IPS-NIHi7 (cell line): Measurements from ENCODE around the gene LINC00237.

ENCODE experiments used
- DNase-seq: peaks from one replicate; pipeline ENCODE4 v3.0.0; 2012; ENCODE audit warnings: mixed read lengths; ENCODE audit errors: extremely low spot score

The LINC00237 gene

DNA sequence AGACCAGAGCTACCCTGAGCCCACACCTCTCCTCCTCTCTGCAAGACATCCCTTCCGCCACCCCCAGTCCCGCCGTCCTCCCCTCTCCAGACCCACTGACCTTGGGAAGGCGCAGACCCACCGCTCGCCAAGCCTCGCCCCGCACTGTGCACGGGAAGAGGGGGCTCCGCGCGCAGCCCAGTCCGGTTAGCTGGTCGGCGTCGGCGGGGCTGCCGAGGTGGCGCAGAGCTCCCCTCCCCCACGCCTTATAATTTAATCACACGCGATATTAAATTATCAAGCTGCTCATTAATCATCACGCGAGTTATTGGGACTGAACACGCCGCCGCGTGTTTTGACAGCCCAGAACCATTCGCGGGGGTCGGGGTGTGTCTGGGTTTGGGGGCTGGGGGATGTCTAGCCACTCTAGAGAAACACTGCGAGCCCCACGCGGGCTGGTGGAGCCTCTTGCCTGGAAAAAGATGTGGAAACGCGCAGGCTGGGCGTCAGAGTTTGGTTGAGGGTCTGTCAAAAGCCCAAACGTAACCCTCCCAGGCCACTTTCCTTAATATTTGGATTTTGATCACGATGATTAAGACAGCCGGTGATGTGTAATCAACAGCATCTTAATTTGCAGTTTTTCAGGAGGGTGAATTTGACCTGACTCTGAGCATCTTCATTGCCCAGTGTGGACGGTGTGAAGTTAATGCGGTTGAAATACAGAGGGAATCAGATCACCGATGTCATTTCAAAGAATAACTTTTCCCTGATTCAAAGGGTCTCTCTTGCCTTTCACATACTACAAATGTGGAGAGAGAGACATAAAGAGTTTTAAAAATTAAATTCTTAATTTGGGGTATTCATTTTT, at the start of gene LINC00237:
Gene LINC00237 (minus strand): TSS at position 188 of the 847 bp plus-strand sequence.
- DNase-seq = no peak

DNA sequence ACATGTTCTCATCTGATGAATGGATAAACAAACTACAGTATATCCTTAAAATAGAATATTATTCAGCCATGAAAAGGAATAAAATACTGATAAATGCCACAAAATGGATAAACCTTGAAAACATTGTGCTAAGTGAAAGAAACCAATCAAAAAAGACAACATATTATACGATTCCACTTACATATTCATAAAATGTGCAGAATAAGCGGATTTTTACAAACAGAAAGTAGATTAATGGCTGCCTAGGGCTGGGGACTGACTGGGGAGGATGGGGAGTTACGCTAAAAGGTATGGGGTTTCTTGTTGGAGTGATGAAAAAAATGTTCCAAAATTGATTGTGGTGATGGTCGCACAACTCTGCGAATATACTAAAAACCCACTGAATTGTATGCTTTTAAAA, 49.1 kb upstream of the LINC00237 start:
- DNase-seq = no peak

DNA sequence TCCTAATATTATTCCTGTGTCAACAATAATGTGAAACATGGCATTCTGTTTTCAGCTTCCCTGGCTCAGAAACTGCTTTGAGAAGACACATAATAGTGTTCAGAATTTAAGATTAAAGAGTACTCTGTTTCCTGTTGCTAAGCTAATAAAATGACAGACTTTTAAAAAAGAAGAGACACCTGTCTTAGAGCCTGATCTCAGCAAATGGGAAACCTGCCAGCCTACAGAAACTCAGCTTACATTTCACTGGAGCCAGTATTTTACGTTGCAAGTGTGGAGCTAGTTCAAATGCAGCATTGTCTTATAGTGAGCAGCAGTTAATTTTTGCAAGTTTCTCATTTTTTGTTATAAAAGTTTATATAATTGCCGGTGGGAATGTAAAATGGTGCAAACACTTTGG, 48.5 kb upstream of the LINC00237 start:
- DNase-seq = no peak

DNA sequence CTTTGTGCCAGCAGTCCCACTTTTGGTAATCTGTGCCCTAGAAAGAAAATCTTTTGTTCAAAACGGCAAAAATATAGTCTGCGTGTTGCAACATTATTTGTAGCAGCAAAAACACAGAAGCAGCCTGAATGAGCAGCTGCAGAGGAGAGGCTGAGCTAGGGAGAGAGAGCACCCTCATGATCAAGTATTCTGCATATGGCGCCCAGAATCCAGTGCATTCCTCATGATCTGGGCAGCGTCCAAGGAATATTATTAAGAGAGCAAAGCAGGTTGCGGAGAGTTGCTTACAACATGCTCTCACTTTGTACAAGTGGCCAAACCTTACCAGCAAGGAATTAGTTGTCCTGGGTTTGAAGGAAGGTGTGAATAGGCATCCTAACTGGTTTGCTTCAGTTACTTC, 45.6 kb upstream of the LINC00237 start:
- no peak for DNase-seq

DNA sequence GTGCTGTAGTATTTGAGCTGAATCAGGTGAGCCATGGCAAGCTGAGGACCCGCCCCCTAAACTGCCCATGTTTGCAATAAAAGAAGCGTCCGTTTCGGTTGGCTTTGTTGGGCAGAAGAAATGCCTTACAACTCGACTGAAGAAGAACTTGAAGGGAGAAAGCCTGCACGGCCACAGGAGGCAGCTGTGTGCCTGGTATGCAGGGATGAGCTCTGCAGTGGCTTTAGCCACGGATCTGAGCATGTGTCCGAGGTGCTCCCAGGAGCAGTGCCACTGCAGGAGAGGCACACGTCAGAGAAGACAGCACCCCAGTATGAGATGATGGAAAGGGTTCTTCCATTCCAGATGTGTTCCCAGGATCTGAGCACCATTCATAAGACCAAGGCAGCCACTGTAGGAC, 43.2 kb upstream of the LINC00237 start:
- DNase-seq = peak; percentile 16

DNA sequence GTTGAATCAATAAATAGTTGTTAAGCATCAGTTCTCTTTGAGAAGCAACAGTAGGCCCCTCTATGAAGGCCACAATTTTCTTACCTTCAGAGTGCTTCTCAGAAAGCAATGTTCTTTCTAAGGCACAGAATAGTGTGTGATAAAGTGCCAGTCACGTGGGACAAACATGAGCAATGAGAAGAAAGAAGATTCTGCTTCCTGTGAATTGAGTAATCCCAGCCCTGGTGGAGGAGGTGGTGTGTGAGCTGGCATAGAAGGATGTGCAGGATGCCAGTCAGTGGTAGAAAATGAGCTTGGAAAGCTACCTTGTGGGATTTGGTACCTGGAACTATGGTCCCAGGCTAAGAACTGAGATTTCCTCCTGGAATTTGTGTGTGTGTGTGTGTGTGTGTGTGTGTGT, 41.4 kb upstream of the LINC00237 start:
- DNase-seq = no peak

DNA sequence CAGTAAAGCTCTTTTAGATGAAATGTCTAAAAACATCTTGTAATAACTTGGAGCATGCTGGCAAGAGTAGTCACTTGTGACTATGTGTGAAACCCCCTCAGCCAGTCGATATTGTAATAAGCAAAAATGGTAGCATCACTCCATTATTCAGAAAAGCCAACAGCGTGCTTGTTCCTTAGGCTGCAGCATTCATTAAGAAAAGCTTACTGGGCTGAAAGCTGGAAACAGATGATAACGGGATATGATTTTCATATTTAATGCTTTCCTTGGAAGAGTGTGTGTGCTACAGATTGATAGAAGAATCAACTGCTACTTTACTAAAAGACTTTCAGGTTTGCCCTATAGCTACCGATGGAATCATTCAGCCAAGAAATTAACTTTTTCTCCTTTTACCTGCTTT, 40.1 kb upstream of the LINC00237 start:
- no peak for DNase-seq

DNA sequence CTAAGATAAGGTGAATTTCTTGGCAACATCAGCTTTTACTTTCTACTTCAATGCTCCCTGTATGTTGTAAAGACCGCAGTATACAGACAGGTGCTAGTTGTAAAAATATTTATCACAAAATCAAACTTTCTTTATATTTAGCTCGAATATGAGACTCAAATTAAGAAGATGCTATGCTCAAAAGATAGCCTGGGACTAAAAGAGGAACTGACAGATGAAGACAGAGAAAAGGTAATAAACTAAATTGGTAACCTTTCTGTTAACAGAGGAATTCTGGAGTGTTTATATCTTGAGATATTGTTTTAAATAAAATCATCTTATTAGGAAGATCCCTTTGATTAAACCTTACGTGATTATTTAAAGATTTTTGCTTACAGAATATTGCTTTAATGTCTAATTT, 39.3 kb upstream of the LINC00237 start:
- DNase-seq = no peak

DNA sequence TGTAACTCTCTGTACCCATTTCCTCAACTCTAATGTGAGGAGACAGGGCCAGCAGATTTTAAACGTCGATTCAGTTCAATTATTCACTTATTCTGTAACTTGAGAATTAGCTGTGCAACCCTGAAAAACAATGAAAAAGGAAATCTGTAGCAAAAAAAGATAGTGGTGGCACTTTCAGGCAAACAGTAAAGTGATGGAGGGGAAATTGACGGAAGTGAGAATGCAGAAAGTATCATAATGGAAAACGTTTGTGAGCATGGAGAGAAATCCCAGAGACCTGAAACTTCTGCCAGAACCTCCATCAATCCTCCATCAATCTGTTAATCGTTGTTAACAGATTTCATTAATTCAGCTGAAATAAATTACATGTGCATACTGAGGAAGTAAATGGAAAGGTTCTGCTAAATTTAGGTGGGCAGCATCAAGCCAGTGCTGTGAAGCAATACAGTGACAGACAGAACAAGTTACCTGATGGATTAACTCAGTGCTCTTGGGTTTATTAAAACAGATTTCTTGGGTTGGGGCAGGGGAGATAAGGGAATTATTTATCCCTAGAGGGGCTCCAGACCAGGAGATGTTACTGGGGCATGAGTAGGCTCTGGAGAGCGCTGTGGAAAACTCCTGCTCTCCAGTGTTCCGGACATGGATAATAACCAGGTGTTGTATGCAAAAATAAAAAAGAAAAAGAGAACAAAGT, 37.2 kb upstream of the LINC00237 start:
- DNase-seq = no peak

DNA sequence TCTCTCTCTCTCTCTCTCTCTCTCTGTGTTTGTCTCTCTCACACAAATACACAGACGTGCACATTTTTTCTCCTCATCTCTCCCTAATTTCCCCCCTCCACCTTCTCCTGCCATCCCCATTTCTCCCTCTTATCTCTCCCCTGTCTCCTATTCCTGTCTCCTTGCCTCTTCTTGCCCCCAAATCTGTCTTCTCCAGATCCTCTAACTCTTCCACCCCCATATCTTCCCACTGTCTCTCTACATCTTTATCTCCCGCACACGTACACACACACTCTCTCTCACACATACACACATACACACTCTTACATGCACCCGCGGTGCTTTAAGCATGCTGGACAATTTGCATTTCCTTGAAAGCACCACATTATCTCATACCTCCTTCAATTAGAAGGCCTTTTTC, 35.7 kb upstream of the LINC00237 start:
- no peak for DNase-seq

DNA sequence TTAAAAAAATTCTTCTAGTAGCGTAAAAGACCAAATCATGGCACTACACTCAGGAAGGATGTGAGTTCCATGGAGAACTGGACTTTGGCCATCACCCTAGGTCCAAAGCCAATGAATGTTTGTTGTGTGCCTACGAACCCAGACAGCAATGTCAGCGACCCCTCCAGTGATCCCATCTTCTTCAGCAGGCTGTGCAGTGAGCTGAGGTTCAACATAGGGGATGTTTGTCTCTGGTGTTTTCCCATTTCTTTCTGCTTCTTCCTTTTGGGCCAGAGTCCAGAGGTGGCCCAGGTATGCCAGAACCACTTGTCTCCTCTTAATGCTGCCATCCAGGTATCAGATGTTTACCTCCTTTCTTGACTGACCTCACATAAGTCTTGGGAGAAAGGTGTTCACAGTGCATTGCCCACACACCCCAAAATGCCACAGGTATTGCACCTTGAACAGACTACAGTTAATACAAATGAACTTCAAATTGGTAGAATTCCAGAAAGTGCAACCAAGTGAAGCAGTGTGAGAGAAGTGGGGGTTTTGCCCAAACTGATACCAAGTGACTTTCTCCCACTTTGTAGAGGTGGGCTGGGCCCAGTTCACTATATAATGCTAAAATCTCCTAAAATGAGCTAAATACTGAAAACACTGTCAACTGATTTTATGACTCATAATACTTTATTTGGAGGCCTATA, 33.9 kb upstream of the LINC00237 start:
- DNase-seq = no peak

DNA sequence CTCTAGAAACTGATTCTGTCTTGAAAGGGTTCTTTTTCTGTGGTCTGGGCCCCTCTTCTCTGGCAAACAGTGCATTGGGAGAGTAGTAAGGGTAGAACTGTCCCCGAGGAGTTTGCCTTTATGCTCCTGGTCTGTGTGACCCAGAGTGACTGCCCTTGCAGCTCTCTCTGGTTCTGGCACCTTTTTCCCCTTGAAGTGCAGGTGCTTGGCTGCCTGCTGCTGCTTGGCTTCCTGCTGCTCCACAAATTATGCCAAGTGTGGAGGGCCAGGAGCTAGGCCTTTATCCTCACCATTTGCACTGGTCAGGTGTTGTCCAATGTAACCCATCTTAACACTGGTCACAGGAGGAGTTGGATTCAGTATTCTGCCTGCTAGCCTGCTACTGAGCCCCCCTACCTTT, 30.9 kb upstream of the LINC00237 start:
- DNase-seq = no peak

DNA sequence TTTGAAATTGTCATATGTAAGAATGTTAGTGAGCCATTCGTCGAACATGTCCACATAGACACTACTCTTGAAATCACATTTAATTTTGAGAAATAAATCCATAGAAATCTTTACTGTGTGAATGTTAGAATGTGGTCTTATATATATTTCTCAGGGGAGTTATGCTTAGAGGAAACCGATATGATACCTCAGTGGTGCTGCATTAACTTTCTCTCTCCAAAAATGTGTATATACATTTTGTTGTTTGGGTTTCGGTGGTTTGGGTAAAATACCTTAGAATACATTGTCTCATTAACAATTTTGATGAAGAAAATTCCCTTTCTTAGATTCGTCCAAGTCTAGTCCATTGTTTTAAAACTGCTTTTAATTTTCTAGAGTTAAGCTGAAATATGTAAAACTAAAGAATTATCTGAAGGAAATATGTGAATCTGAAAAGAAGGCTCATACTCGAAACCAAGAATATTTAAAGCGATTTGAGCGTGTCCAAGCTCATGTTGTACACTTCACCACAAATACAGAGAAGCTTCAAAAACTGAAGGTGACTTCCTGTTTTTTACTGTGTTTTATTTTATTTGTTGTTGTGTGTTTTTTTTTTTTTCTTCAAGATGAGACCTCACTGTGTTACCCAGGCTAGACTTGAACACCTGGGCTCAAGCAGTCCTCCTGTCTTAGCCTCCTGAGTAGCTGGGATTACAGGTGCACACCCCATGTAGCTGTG, 30.0 kb upstream of the LINC00237 start:
- DNase-seq = no peak

DNA sequence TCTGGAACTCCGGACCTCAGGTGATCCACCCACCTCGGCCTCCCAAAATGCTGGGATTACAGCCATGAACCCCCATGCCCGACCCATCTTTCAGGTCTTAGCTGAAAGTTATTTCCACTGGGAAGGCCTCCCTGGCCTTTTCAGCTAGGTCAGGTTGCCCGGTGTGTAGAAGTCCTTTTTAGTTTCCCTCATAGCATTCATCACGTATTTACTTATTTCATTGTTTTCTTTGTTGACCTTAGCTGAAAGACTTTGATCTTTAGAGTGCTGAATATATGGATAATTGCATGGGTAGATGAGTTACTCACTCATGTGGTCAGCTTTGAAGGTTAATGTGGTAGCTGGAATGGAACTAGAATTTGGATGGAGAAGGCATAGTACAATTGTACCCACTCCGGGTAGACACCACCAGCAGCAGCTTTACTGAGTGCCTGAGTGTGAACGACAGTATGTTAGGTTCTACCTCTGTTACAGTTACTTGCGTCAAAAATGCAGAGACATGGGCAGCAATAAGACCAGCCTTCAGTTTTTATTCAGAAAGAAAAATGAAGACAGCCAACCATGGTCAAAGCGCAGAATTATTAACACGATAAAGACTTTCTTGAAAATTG, 28.8 kb upstream of the LINC00237 start:
- no peak for DNase-seq

DNA sequence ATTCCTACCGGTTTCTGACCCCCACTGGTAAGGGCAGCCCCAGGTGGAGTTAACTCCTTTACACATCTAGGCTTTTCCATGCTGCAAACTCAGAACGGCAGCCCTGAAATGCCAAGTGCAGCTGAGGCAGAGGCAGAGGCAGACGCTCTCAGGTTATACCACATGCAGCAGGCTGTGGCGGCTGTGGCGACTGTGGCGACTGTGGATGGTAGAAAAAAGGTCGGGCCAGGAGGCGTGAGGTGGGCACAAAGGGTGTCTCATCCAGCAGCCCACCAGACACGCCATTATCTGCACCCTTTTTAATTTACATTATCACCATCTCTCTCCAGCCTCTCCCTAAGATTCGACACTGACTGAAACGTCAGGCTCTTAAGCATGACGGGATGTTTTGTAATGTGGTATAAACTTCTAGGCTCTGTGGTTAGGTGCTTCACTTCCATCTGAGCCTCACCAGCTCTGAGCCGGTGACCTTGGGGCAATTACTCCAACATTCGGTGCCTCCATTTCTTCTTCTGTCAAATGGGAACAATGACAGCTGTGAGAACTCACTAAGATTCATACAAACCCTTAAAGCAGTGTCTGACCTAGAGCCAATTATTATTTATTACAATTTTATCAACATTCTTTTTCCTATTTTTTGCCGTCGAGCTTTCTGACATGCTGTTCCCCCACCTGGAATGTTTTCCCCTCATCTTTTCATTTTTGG, 27.9 kb upstream of the LINC00237 start:
- DNase-seq = no peak

DNA sequence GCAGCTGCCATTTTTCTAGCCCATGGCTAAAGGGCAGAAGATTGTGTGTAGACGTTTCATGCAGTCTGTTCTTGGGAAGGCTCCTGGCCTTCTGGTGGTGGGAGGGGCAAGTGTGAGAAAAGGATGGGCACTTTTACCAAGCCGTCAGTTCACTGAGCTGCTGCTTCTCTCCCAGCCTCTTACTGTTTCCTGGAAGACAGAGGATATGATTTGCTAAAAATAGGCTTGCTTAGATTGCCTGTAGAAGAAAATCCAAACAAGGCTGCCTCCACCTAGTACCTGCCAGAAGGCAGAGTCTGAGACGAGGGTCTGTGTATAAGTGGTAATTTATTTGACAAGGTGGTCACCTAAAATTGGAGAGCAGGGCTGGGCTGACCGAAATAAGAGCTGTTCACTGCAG, 27.2 kb upstream of the LINC00237 start:
- DNase-seq = no peak

DNA sequence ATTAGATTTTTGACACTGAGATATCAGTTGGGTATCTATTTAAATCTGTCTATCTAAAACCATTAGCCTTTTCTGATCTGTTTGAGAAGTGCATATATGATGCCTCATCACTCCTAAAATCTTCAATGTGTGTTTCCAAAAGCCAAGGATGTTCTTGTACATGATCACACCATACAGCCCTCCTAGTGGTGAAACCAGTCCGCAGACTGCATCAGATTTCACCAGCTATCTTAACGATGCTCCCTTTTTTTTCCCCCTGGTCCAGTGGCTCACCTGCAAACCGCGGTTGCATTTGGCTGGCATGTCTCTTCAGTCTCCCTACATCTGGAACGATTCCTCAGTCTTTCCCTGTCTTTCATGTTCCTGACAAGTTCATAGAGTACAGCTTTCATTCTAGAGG, 23.7 kb upstream of the LINC00237 start:
- no peak for DNase-seq

DNA sequence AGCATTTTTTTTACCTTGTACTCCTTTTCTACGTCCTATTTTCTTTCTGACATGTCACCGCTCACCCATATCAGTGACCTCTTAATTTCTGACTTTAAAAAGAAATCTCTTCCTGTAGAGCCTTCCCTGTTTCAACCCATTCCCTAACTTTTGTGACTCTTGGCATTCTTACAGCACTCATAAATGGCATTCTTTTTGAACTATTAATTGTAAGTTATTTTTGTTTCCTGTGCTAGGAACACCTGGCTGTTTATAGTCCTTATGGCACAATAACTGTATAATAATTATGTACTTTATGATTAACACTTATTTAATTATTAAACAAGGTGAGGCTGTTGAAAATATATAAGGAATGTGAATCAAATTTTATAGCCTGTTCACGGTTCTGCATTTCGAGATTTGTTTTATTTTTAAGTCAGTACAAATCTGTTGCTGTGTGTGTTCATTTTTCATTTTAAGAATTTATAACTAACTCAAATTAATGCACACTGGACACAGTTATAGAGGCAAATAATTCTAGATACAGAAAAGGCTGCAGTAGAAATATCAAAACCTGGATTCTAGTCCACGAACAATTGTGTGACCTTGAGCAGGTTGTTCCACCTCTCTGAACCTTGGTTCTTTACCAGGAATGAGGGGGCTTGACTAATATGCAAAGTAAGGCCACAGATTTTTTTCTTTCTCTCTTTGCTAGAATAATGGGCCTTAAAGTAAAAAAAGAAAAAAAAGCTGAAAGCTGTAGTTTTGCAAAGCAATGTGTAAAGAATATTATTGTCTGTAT, 21.2 kb upstream of the LINC00237 start:
- DNase-seq = no peak

DNA sequence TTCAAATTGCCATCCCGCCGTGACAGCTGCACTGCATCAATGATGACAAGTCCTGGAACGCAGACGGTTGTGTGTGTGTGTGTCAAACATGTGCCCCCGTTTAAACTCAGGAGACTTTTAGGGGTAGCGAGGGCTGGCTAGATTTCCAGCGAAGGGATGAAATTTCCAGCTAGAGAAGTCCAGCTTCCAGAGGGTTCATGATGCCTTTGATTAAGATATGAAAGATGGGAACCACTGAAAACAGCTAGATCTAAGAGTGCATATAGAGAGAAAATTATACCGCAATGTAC, 20.4 kb upstream of the LINC00237 start:
- no peak for DNase-seq

DNA sequence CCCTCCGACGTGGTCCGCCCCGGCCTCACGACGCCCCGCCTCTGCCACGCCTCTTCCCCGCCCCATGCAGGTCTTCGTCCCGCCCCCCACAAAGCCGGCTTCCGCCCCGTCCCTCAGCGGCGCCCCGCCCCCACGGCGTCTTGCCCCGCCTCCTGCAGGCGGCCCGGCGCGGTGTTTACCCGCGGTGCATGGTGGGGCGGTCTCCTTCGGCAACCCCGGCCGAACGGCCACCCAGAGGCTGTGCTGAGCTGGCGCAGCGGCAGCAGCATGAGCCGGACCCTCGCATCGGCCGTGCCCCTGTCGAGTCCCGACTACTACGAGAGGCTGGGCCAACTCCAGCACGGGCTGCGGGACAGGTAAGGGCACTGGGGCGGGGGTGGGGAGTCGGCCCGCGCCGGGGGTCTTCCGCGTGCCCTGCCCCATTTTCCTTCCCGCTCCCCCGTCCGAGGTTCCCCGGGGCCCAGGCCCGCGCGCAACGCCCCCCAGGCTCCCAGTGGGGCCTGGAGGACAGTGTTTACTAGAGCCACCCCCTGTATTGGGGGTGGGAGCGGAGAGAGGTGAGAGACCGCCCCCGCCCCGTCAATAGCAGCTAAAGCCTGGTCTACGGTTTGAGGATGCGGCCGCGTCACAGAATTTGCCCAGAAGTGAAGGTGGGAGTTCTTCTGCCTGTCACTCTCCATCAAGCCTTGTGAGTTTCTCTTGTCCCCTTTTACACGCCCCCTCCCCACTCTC, 19.9 kb upstream of the LINC00237 start, which contains the start of gene KIZ:
Gene KIZ (plus strand): TSS at position 234 of the 732 bp plus-strand sequence. CDS start 34 bp downstream, at position 268.
- DNase-seq = peak; percentile 96
